H1 (cell line): ENCODE measurements around the gene BCL2L12. TPM values are rescaled to one million over a fixed set of nuclear protein-coding genes. Genes with fewer than 3 reads are reported as not detected.

ENCODE experiments used
- CTCF ChIA-PET: fragments of 300-600 bp; sonication (Branson Sonifier 250); formaldehyde crosslinking; loops from one replicate; lab custom pipeline; 2021; ENCODE audit not compliant: partially characterized antibody; lab: Charles Lee
- POLR2A ChIA-PET: fragments of 300-600 bp; sonication (Branson Sonifier 250); formaldehyde crosslinking; loops from one replicate; lab custom pipeline; 2021; ENCODE audit warnings: inconsistent platforms; ENCODE audit not compliant: partially characterized antibody; lab: Charles Lee
- DNase-seq, 2 experiments: peaks; one replicate each; pipeline versions ENCODE4 v3.0.0 to v3.0.0-alpha.2; 2010 to 2022; ENCODE audit warnings: low spot score in 2 of 2, low read depth in 1 of 2, mixed read lengths in 1 of 2
- FAIRE-seq: peaks from 2 replicates; lab custom pipeline; 2011; peaks lifted over from hg19 to GRCh38; lab: Jason Lieb, UNC
- H2AFZ ChIP-seq: 2 replicates; pipeline ENCODE4 v1.8.1; 2012; ENCODE audit warnings: low read length, inconsistent platforms
- H2AK5ac ChIP-seq: 2 replicates; pipeline ENCODE4 v1.6.1; 2013; ENCODE audit warnings: low read depth, low read length
- H2BK120ac ChIP-seq: replicated peaks from 2 replicates; pipeline ENCODE3; 2013; ENCODE audit warnings: low read depth, low read length, inconsistent platforms
- H2BK12ac ChIP-seq: 2 replicates; pipeline ENCODE4 v1.6.1; 2013; ENCODE audit warnings: low read depth, low read length
- H2BK15ac ChIP-seq: 2 replicates; pipeline ENCODE4 v1.6.1; 2013; ENCODE audit warnings: low read length
- H2BK20ac ChIP-seq: 2 replicates; pipeline ENCODE4 v1.6.1; 2013; ENCODE audit warnings: low read length
- H2BK5ac ChIP-seq: 2 replicates; pipeline ENCODE4 v1.6.1; 2013; ENCODE audit warnings: low read depth, low read length
- H3K14ac ChIP-seq: 2 replicates; pipeline ENCODE4 v1.6.1; 2013; ENCODE audit warnings: inconsistent platforms; ENCODE audit not compliant: insufficient read length
- H3K18ac ChIP-seq: 2 replicates; pipeline ENCODE4 v1.6.1; 2013; ENCODE audit warnings: low read length; ENCODE audit errors: extremely low read depth
- H3K23ac ChIP-seq: 2 replicates; pipeline ENCODE4 v1.6.1; 2013; ENCODE audit warnings: inconsistent platforms; ENCODE audit not compliant: insufficient read length
- H3K23me2 ChIP-seq: 2 replicates; pipeline ENCODE4 v1.6.1; 2013; ENCODE audit warnings: low read depth, low read length
- H3K27ac ChIP-seq: 2 replicates; pipeline ENCODE4 v1.6.1; 2011; ENCODE audit warnings: low read depth, low read length, inconsistent platforms
- H3K27me3 ChIP-seq, 4 experiments: replicated peaks in 1 of 4; 1 replicate in 1 of 4; 2 replicates in 3 of 4; pipeline versions ENCODE4 v1.6.1 to v1.8.1; 2011 to 2013; ENCODE audit warnings: low read length in 3 of 4, mild to moderate bottlenecking in 3 of 4, inconsistent platforms in 2 of 4, mixed read lengths in 2 of 4, moderate library complexity in 1 of 4; ENCODE audit not compliant: control insufficient read depth in 3 of 4, insufficient read depth in 3 of 4; ENCODE audit errors: extremely low read depth in 1 of 4
- H3K36me3 ChIP-seq, 4 experiments: 2 replicates each; pipeline versions ENCODE4 v1.6.1 to v1.8.1; 2011 to 2013; ENCODE audit warnings: mild to moderate bottlenecking in 4 of 4, low read length in 3 of 4, moderate library complexity in 2 of 4, control low read depth in 1 of 4, inconsistent platforms in 1 of 4; ENCODE audit not compliant: insufficient read depth in 4 of 4, control insufficient read depth in 2 of 4
- H3K4ac ChIP-seq: replicated peaks from 2 replicates; pipeline ENCODE3; 2013; ENCODE audit warnings: low read length, low read depth, mixed read lengths, inconsistent platforms; ENCODE audit not compliant: insufficient read length
- H3K4me1 ChIP-seq, 4 experiments: replicated peaks in 1 of 4; 1 replicate in 1 of 4; 2 replicates in 3 of 4; pipeline versions ENCODE4 v1.6.1 to v1.8.1; 2011 to 2013; ENCODE audit warnings: low read length in 3 of 4, inconsistent platforms in 2 of 4, mixed read lengths in 1 of 4; ENCODE audit not compliant: insufficient read depth in 4 of 4, control insufficient read depth in 3 of 4
- H3K4me2 ChIP-seq, 2 experiments: 2 replicates each; pipeline versions ENCODE4 v1.6.1 to v1.8.1; 2011 to 2013; ENCODE audit warnings: low read depth in 2 of 2, low read length in 2 of 2, control low read depth in 1 of 2, inconsistent platforms in 1 of 2, mild to moderate bottlenecking in 1 of 2; ENCODE audit not compliant: insufficient read depth in 1 of 2
- H3K4me3 ChIP-seq, 4 experiments: fragments of 200-600, 300-600 bp in 1 of 4; sonication (generic), shearing (Covaris generic), sonication (Bioruptor Twin) in 1 of 4; 2 replicates each; pipeline versions ENCODE4 v1.5.1 to v1.8.1; 2011 to 2016; ENCODE audit warnings: low read length in 4 of 4, low read depth in 3 of 4, control low read depth in 2 of 4, inconsistent platforms in 2 of 4, mild to moderate bottlenecking in 2 of 4, mixed read lengths in 1 of 4, moderate library complexity in 1 of 4; ENCODE audit not compliant: insufficient read depth in 2 of 4; ENCODE audit errors: extremely low read depth in 1 of 4
- H3K56ac ChIP-seq: replicated peaks from 2 replicates; pipeline ENCODE3; 2013; ENCODE audit warnings: low read depth, mild to moderate bottlenecking, mixed read lengths, low read length, inconsistent platforms; ENCODE audit not compliant: insufficient read length
- H3K79me1 ChIP-seq: 2 replicates; pipeline ENCODE4 v1.6.1; 2013; ENCODE audit warnings: low read depth, low read length, control low read depth
- H3K79me2 ChIP-seq, 2 experiments: 2 replicates each; pipeline versions ENCODE4 v1.6.1 to v1.8.1; 2012 to 2013; ENCODE audit warnings: low read length in 2 of 2, mild to moderate bottlenecking in 2 of 2, inconsistent platforms in 1 of 2; ENCODE audit not compliant: insufficient read depth in 2 of 2, control insufficient read depth in 1 of 2
- H3K9ac ChIP-seq, 4 experiments: replicated peaks in 1 of 4; 1 replicate in 1 of 4; 2 replicates in 3 of 4; pipeline versions ENCODE4 v1.6.1 to v1.8.1; 2011 to 2013; ENCODE audit warnings: low read depth in 3 of 4, low read length in 3 of 4, control low read depth in 2 of 4, mild to moderate bottlenecking in 2 of 4, moderate library complexity in 2 of 4, inconsistent platforms in 1 of 4; ENCODE audit errors: extremely low read depth in 1 of 4
- H3K9me3 ChIP-seq, 2 experiments: 2 replicates each; pipeline versions ENCODE4 v1.6.1 to v1.8.1; 2012 to 2013; ENCODE audit warnings: mild to moderate bottlenecking in 2 of 2, moderate library complexity in 2 of 2, control low read depth in 1 of 2, inconsistent platforms in 1 of 2, low read depth in 1 of 2, low read length in 1 of 2, mixed read lengths in 1 of 2; ENCODE audit not compliant: insufficient read depth in 2 of 2
- H4K20me1 ChIP-seq, 2 experiments: replicated peaks in 1 of 2; 2 replicates each; pipeline versions ENCODE3 to v1.8.1; 2011 to 2013; ENCODE audit warnings: inconsistent platforms in 2 of 2, low read length in 2 of 2, mild to moderate bottlenecking in 1 of 2; ENCODE audit not compliant: insufficient read depth in 2 of 2, control insufficient read depth in 1 of 2
- H4K5ac ChIP-seq: 2 replicates; pipeline ENCODE4 v1.6.1; 2013; ENCODE audit warnings: low read length, low read depth, mixed read lengths, inconsistent platforms; ENCODE audit not compliant: insufficient read length
- H4K8ac ChIP-seq: 2 replicates; pipeline ENCODE4 v1.8.0; 2013; ENCODE audit warnings: mild to moderate bottlenecking, moderate library complexity, low read length, inconsistent platforms; ENCODE audit not compliant: insufficient read depth; ENCODE audit errors: extremely low read depth
- H4K91ac ChIP-seq: replicated peaks from 2 replicates; pipeline ENCODE3; 2013; ENCODE audit warnings: low read length, mixed read lengths, inconsistent platforms; ENCODE audit not compliant: insufficient read length
- BRCA1 ChIP-seq: IDR thresholded peaks from 2 replicates; pipeline ENCODE4 v1.6.1; 2012; ENCODE audit warnings: low read depth, low read length, improper control_type of control experiment
- CEBPB ChIP-seq: IDR thresholded peaks from 2 replicates; pipeline ENCODE4 v1.6.1; 2012; ENCODE audit warnings: low read depth, low read length
- CHD2 ChIP-seq: IDR thresholded peaks from 2 replicates; pipeline ENCODE4 v1.6.1; 2012; ENCODE audit warnings: low read length, improper control_type of control experiment
- EGR1 ChIP-seq: IDR thresholded peaks from 2 replicates; pipeline ENCODE4 v1.6.1; 2011; ENCODE audit warnings: low read depth, low read length, borderline replicate concordance
- GTF2F1 ChIP-seq: IDR thresholded peaks from 2 replicates; pipeline ENCODE4 v1.6.1; 2012; ENCODE audit warnings: low read depth, low read length, improper control_type of control experiment, borderline replicate concordance
- POLR2AphosphoS5 ChIP-seq: IDR thresholded peaks from 2 replicates; pipeline ENCODE4 v1.6.1; 2011; ENCODE audit warnings: low read depth, low read length
- RAD21 ChIP-seq, 2 experiments: IDR thresholded peaks in 1 of 2; conservative IDR thresholded peaks in 1 of 2; 2 replicates each; pipeline ENCODE4 v1.6.1; 2011; ENCODE audit warnings: low read depth in 2 of 2, low read length in 2 of 2, improper control_type of control experiment in 1 of 2, inconsistent platforms in 1 of 2, mild to moderate bottlenecking in 1 of 2, moderate library complexity in 1 of 2
- RXRA ChIP-seq: IDR thresholded peaks from 2 replicates; pipeline ENCODE4 v1.6.1; 2011; ENCODE audit warnings: low read depth, mild to moderate bottlenecking, low read length, moderate library complexity; ENCODE audit not compliant: insufficient read depth
- SP1 ChIP-seq: IDR thresholded peaks from 2 replicates; pipeline ENCODE4 v1.6.1; 2011; ENCODE audit warnings: low read depth, low read length
- SP2 ChIP-seq: IDR thresholded peaks from 2 replicates; pipeline ENCODE4 v1.6.1; 2012; ENCODE audit warnings: mild to moderate bottlenecking, low read length, inconsistent platforms
- WGBS, 2 experiments: shearing (Covaris generic) in 1 of 2; methylation state at CpG; one replicate each; pipeline versions ENCODE4 v1.1.6 to v1.1.7; 2013 to 2015; ENCODE audit warnings: low lambda C conversion rate in 2 of 2, mixed read lengths in 2 of 2, inconsistent platforms in 1 of 2, low coverage in 1 of 2, missing lambda C conversion rate in 1 of 2; ENCODE audit not compliant: insufficient replicate concordance in 2 of 2, insufficient coverage in 1 of 2, insufficient read length in 1 of 2; ENCODE audit errors: extremely low coverage in 1 of 2, missing lambda C conversion rate in 1 of 2; 5-methylcytosine and 5-hydroxymethylcytosine counted together
- polyA plus RNA-seq, 7 experiments: library from polyadenylated mRNA; depleted of rRNA in 3 of 7; stranded (reverse) in 5 of 7; unstranded in 2 of 7; fragments of >200 nt in 5 of 7; fragments of 200-250 nt in 2 of 7; gene quantifications; 1 replicate in 5 of 7; 2 replicates in 1 of 7; 4 replicates in 1 of 7; pipeline versions ENCODE4 v1.2.1 to v1.2.3, GENCODE V29; 2011 to 2013; ENCODE audit warnings: missing spikeins in 2 of 7, mixed read lengths in 2 of 7
- total RNA-seq: library from RNA; stranded (reverse); fragmentation: NEBNext Ultra II Directional; extraction: Animal tissue kit (Norgen Biotek cat#: 25700); gene quantifications from 2 replicates; pipeline ENCODE4 v1.2.1, GENCODE V29; 2021

BCL2L12 gene
- total and polyA plus RNA-seq, 2 of the 8 experiments (the other 6 are each of a cell fraction or from before 2014, with no cell fraction given) = 126 to 209 TPM

DNA sequence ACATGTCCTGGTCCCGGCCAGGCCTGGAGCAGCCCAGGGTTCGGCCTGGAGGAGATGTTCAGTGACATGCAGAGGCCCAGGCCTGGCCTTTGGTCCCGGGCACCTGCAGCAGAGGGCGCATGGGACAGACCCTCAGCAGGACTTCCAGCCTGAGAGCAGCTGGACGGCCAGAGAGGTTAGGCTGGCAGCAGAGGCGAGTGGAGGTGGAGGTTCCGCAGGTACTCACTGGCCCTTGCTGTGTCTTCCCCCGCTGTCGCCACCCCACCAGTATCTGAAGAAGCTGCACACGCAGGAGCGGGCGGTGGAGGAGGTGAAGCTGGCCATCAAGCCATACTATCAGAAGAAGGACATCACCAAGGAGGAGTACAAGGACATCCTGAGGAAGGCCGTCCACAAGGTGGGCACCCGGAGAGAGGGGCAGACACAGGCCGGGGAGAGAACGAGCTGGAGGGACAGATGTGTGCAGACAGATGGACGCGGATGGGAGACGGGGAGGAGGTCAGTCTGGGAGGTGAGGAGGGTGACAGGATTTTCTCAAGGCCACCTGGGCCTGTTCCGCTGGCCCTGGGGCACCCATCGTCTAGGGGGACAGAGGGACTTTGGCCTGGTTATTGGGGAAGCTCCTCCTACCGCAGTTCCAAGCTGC lies 8.1 kb upstream of the BCL2L12 start:
- Histone ChIP-seq H3K36me3 (peaks cover 23 to 83% (median 60%) of the 10 kb centered on the region in 4 experiments; a peak in 7 of 8 replicates), H4K8ac (peak overlapping the region; percentile 62; the same call in 1 of the 2 replicates), H3K27ac (no peak overlapping the region), H3K23me2 (no peaks in the 10 kb centered on the region; the same call in 1 of the 2 replicates), H2BK12ac (no peak overlapping the region), H4K5ac (no peak overlapping the region), H3K4me1 (peaks cover 0 to 14% (median 5%) of the 10 kb centered on the region in 4 experiments; a peak in 4 of 7 replicates), H2AK5ac (no peak overlapping the region), H2AFZ (no peak overlapping the region), H3K14ac (no peak overlapping the region), H3K79me1 (0 out of 2 replicates have a peak, but pooled peaks cover 5% of the 10 kb centered on the region), H2BK120ac (no peak overlapping the region), H2BK20ac (no peak overlapping the region), H3K9ac (no peak overlapping the region; a peak in 1 of 7 replicates), H3K18ac (no peak overlapping the region), H3K4me3 (no peak overlapping the region), H4K91ac (no peak overlapping the region), H3K27me3 (no peaks in the 10 kb centered on the region), H2BK15ac (no peak overlapping the region; the same call in 1 of the 2 replicates), H2BK5ac (no peak overlapping the region), H3K56ac (no peak overlapping the region), H4K20me1 (peaks cover 6 to 23% of the 10 kb centered on the region in 2 experiments), H3K79me2 (no peaks in the 10 kb centered on the region), H3K4me2 (no peak overlapping the region; a peak in 1 of 4 replicates), H3K9me3 (peaks cover 9 to 11% of the 10 kb centered on the region in 2 experiments), H3K23ac (no peak overlapping the region), H3K4ac (no peak overlapping the region)
- DNase-seq (no peak), FAIRE-seq (no peak)
- TF ChIP-seq POLR2AphosphoS5 (no peak), RAD21 (IDR thresholded peaks at IDR 0.05 in 1 of 2, conservative IDR thresholded peaks at IDR 0.05 in 1 of 2; ENCODE audit: low read depth in 2 of 2, low read length in 2 of 2) (no peak), GTF2F1 (no peak), EGR1 (no peak), SP1 (no peak), SP2 (no peak), RXRA (no peak), BRCA1 (no peak), CEBPB (no peak), CHD2 (no peak)
- CTCF ChIA-PET = interaction anchor here (0.9 to 3.8 kb wide), 5 partner anchors 9 to 27 kb away, joined by 3 to 39 read pairs (median 6); no protein-coding TSS in a partner anchor
- POLR2A ChIA-PET = interaction anchor here (0.7 to 18.0 kb wide), 7 partner anchors 7 to 65 kb away, joined by 3 to 275 read pairs (median 6); partner anchors contain the start of genes BCL2L12, IRF3, PRMT1 and RRAS
- WGBS, 2 experiments = 87% methylated on average over 19 of the region's 22 CpGs; no CpG with 5 or more reads in 1 of the 2 experiments
